ENCODE results near the gene PHACTR2. TPM values are rescaled to one million over a fixed set of nuclear protein-coding genes. Genes with fewer than 3 reads are reported as not detected.

Gene PHACTR2
- total RNA-seq, 1 donor from 2014 or later = 44.7 TPM

- Histone ChIP-seq H3K27ac (ENCODE audit: low read depth, low read length) (no peak overlapping the region), H3K36me3 (ENCODE audit: insufficient read depth, low read length) (no peaks in the 10 kb centered on the region), H3K79me2 (ENCODE audit: insufficient read depth, low read length) (peaks cover 47% of the 10 kb centered on the region), H3K4me2 (ENCODE audit: low read length) (no peak overlapping the region), H2AFZ (ENCODE audit: low read depth, low read length) (no peak overlapping the region), H3K4me3 (ENCODE audit: insufficient read depth, low read depth, low read length) (no peak overlapping the region), H3K9me3 (ENCODE audit: insufficient read depth, low read depth, low read length) (no peaks in the 10 kb centered on the region), H3K4me1 (ENCODE audit: insufficient read depth, low read length) (peaks cover 6% of the 10 kb centered on the region), H3K9ac (ENCODE audit: low read length) (no peak overlapping the region), H4K20me1 (ENCODE audit: insufficient read depth, low read length) (peaks cover 20% of the 10 kb centered on the region), H3K27me3 (ENCODE audit: insufficient read depth, low read length) (no peaks in the 10 kb centered on the region)
- Mint-ChIP-seq H3K27me3 (ENCODE audit: low read depth, unreplicated experiment) (no peaks in the 10 kb centered on the region), H3K27ac (ENCODE audit: unreplicated experiment) (no peak overlapping the region), H3K4me1 (ENCODE audit: low read depth, unreplicated experiment) (peaks cover 3% of the 10 kb centered on the region), H3K9me3 (ENCODE audit: unreplicated experiment) (peaks cover 2% of the 10 kb centered on the region), H3K4me3 (ENCODE audit: unreplicated experiment) (no peak overlapping the region), H3K36me3 (ENCODE audit: low read depth, unreplicated experiment) (peaks cover 4% of the 10 kb centered on the region)
- DNase-seq (ENCODE audit: low read depth) (no peak), FAIRE-seq (no peak)
- TF ChIP-seq EZH2 (IDR thresholded peaks at IDR 0.05; ENCODE audit: insufficient read depth, low read length) = no peak
- no peak for TF ChIP-seq CTCF (IDR thresholded peaks at IDR 0.05; ENCODE audit: insufficient read depth, low read depth, low read length)
Observed at GRCh38 chr6:143698329-143698728, 20.6 kb downstream of the PHACTR2 start.

GRCh38 chr6:143698759-143699429, 21.1 kb downstream of the PHACTR2 start:
- Histone ChIP-seq H3K36me3 (ENCODE audit: insufficient read depth, low read length) (no peaks in the 10 kb centered on the region), H3K4me2 (ENCODE audit: low read length) (no peak overlapping the region), H3K27ac (ENCODE audit: low read depth, low read length) (no peak overlapping the region), H3K27me3 (ENCODE audit: insufficient read depth, low read length) (no peaks in the 10 kb centered on the region), H2AFZ (ENCODE audit: low read depth, low read length) (no peak overlapping the region), H3K9ac (ENCODE audit: low read length) (no peak overlapping the region), H4K20me1 (ENCODE audit: insufficient read depth, low read length) (peaks cover 16% of the 10 kb centered on the region), H3K4me1 (ENCODE audit: insufficient read depth, low read length) (peaks cover 6% of the 10 kb centered on the region), H3K4me3 (ENCODE audit: insufficient read depth, low read depth, low read length) (no peak overlapping the region), H3K9me3 (ENCODE audit: insufficient read depth, low read depth, low read length) (no peaks in the 10 kb centered on the region), H3K79me2 (ENCODE audit: insufficient read depth, low read length) (peaks cover 46% of the 10 kb centered on the region)
- H3K27ac Mint-ChIP-seq (ENCODE audit: unreplicated experiment) = no peak overlapping the region
- DNase-seq (ENCODE audit: low read depth) (no peak), FAIRE-seq (no peak)
- H3K9me3 Mint-ChIP-seq (ENCODE audit: unreplicated experiment) = peaks cover 2% of the 10 kb centered on the region
- H3K27me3 Mint-ChIP-seq (ENCODE audit: low read depth, unreplicated experiment) = no peaks in the 10 kb centered on the region
- no peak overlapping the region for H3K4me3 Mint-ChIP-seq (ENCODE audit: unreplicated experiment)
- peaks cover 3% of the 10 kb centered on the region for H3K4me1 Mint-ChIP-seq (ENCODE audit: low read depth, unreplicated experiment)
- TF ChIP-seq EZH2 (IDR thresholded peaks at IDR 0.05; ENCODE audit: insufficient read depth, low read length) (no peak), CTCF (IDR thresholded peaks at IDR 0.05; ENCODE audit: insufficient read depth, low read depth, low read length) (no peak)
- H3K36me3 Mint-ChIP-seq (ENCODE audit: low read depth, unreplicated experiment) = peaks cover 4% of the 10 kb centered on the region

- no peak overlapping the region for H3K27ac ChIP-seq (ENCODE audit: low read depth, low read length)
- no peak overlapping the region for H3K4me3 ChIP-seq (ENCODE audit: insufficient read depth, low read depth, low read length)
- peaks cover 2% of the 10 kb centered on the region for H3K9me3 Mint-ChIP-seq (ENCODE audit: unreplicated experiment)
- H3K4me1 Mint-ChIP-seq (ENCODE audit: low read depth, unreplicated experiment) = peaks cover 2% of the 10 kb centered on the region
- H2AFZ ChIP-seq (ENCODE audit: low read depth, low read length) = no peak overlapping the region
- H3K9ac ChIP-seq (ENCODE audit: low read length) = no peak overlapping the region
- H3K36me3 ChIP-seq (ENCODE audit: insufficient read depth, low read length) = no peaks in the 10 kb centered on the region
- H3K79me2 ChIP-seq (ENCODE audit: insufficient read depth, low read length) = peaks cover 46% of the 10 kb centered on the region
- H3K27me3 Mint-ChIP-seq (ENCODE audit: low read depth, unreplicated experiment) = no peaks in the 10 kb centered on the region
- no peak overlapping the region for H3K4me3 Mint-ChIP-seq (ENCODE audit: unreplicated experiment)
- H3K4me2 ChIP-seq (ENCODE audit: low read length) = no peak overlapping the region
- H3K36me3 Mint-ChIP-seq (ENCODE audit: low read depth, unreplicated experiment) = peaks cover 4% of the 10 kb centered on the region
- no peaks in the 10 kb centered on the region for H3K27me3 ChIP-seq (ENCODE audit: insufficient read depth, low read length)
- H3K9me3 ChIP-seq (ENCODE audit: insufficient read depth, low read depth, low read length) = no peaks in the 10 kb centered on the region
- peaks cover 6% of the 10 kb centered on the region for H3K4me1 ChIP-seq (ENCODE audit: insufficient read depth, low read length)
- H3K27ac Mint-ChIP-seq (ENCODE audit: unreplicated experiment) = no peak overlapping the region
- DNase-seq (ENCODE audit: low read depth) (no peak), FAIRE-seq (no peak)
- H4K20me1 ChIP-seq (ENCODE audit: insufficient read depth, low read length) = peaks cover 11% of the 10 kb centered on the region
- no peak for TF ChIP-seq EZH2 (IDR thresholded peaks at IDR 0.05; ENCODE audit: insufficient read depth, low read length)
- no peak for TF ChIP-seq CTCF (IDR thresholded peaks at IDR 0.05; ENCODE audit: insufficient read depth, low read depth, low read length)
Observed at GRCh38 chr6:143699430-143699825, 21.7 kb downstream of the PHACTR2 start.

Measured in astrocyte (in vitro differentiated cells and primary cell).